ENCODE data around the gene TMPRSS11B.

The TMPRSS11B gene

GRCh38 chr4:68180849-68181526, 64.5 kb downstream of the TMPRSS11B start:
- no peak overlapping the region for H3K27ac ChIP-seq
- TF ChIP-seq CTCF (conservative IDR thresholded peaks at IDR 0.05) (no peak), ZFX (IDR thresholded peaks at IDR 0.05) (no peak)

- no peak overlapping the region for H3K27ac ChIP-seq
- TF ChIP-seq CTCF (conservative IDR thresholded peaks at IDR 0.05) (no peak), ZFX (IDR thresholded peaks at IDR 0.05) (no peak)
These were observed 68.6 kb downstream of the TMPRSS11B start for GRCh38 chr4:68176904-68177303.

Data from C4-2B (cell line).